ENCODE data around the gene CCND2. TPM values are rescaled to one million over a fixed set of nuclear protein-coding genes. Genes with fewer than 3 reads are reported as not detected.

Gene CCND2
- polyA plus RNA-seq, 1 donor, result 80.7 TPM

GRCh38 chr12:4289998-4290790 is 16.6 kb downstream of the CCND2 start:
- DNase-seq (ENCODE audit: low read depth), result no peak

GRCh38 chr12:4292341-4293073 is 18.9 kb downstream of the CCND2 start:
- DNase-seq (ENCODE audit: low read depth), result no peak

GRCh38 chr12:4293299-4293965 is 19.9 kb downstream of the CCND2 start:
- no peak for DNase-seq (ENCODE audit: low read depth)

GRCh38 chr12:4293966-4294505 is 20.5 kb downstream of the CCND2 start:
- DNase-seq (ENCODE audit: low read depth), result no peak

- DNase-seq (ENCODE audit: low read depth), result no peak
These were observed 23.2 kb downstream of the CCND2 start for GRCh38 chr12:4296751-4297150.

GRCh38 chr12:4297617-4298016 is 24.1 kb downstream of the CCND2 start:
- no peak for DNase-seq (ENCODE audit: low read depth)

GRCh38 chr12:4300883-4301282 is 27.3 kb downstream of the CCND2 start:
- no peak for DNase-seq (ENCODE audit: low read depth)

GRCh38 chr12:4301932-4302501 is 28.5 kb downstream of the CCND2 start:
- DNase-seq (ENCODE audit: low read depth), result no peak

GRCh38 chr12:4302881-4303280 is 29.3 kb downstream of the CCND2 start:
- DNase-seq (ENCODE audit: low read depth), result no peak

GRCh38 chr12:4303750-4304149 is 30.2 kb downstream of the CCND2 start:
- DNase-seq (ENCODE audit: low read depth), result no peak

- no peak for DNase-seq (ENCODE audit: low read depth)
These were observed 34.2 kb downstream of the CCND2 start for GRCh38 chr12:4307593-4308333.

- DNase-seq (ENCODE audit: low read depth), result no peak
These were observed 34.9 kb downstream of the CCND2 start for GRCh38 chr12:4308334-4308950.

- DNase-seq (ENCODE audit: low read depth), result no peak
These were observed 38.2 kb downstream of the CCND2 start for GRCh38 chr12:4311776-4312175.

GRCh38 chr12:4312251-4312650 is 38.7 kb downstream of the CCND2 start:
- DNase-seq (ENCODE audit: low read depth), result no peak

GRCh38 chr12:4320497-4320852 is 46.9 kb downstream of the CCND2 start:
- no peak for DNase-seq (ENCODE audit: low read depth)

GRCh38 chr12:4320853-4321701 is 47.5 kb downstream of the CCND2 start, which contains the start of gene TIGAR:
TIGAR (plus strand) TSS chr12:4321213; CDS start chr12:4321272, 59 bp downstream.
- peak; percentile 85 for DNase-seq (ENCODE audit: low read depth)

- DNase-seq (ENCODE audit: low read depth), result no peak
These were observed 49.2 kb downstream of the CCND2 start for GRCh38 chr12:4322726-4323125.

Data from forelimb muscle (tissue), 1 donor.